Testis (tissue), 3 donors: ENCODE measurements around the gene TSPAN11. TPM values are rescaled to one million over a fixed set of nuclear protein-coding genes. Genes with fewer than 3 reads are reported as not detected.
"Not testable (repeated sequence)": the region's sequence is repeated elsewhere in the genome, so short reads cannot be mapped to it uniquely, and the experiment has no call there.

ENCODE experiments used
- DNase-seq: peaks from one replicate; pipeline ENCODE4 v3.0.0-alpha.2; 2019
- H3K27ac ChIP-seq, 2 donors: fragments of 200-600 bp; sonication (generic); one replicate each; pipeline ENCODE4 v1.5.1; 2019
- H3K27me3 ChIP-seq: fragments of 200-600 bp; sonication (generic); one replicate; pipeline ENCODE4 v1.5.1; 2019
- H3K36me3 ChIP-seq: fragments of 200-600 bp; sonication (generic); one replicate; pipeline ENCODE4 v1.5.1; 2017; ENCODE audit warnings: low read depth; ENCODE audit errors: missing control alignments
- H3K4me1 ChIP-seq: fragments of 200-600 bp; sonication (generic); one replicate; pipeline ENCODE4 v1.5.1; 2019
- H3K4me3 ChIP-seq, 2 donors: fragments of 200-600 bp; sonication (generic); one replicate each; pipeline ENCODE4 v1.5.1; 2017 to 2019
- H3K9me3 ChIP-seq: fragments of 200-600 bp; sonication (generic); one replicate; pipeline ENCODE4 v1.5.1; 2017
- POLR2A ChIP-seq: fragments of 450-650 bp; IDR thresholded peaks from one replicate; pipeline ENCODE4 v1.6.1; 2017; ENCODE audit warnings: antibody characterized with exemption, mild to moderate bottlenecking, moderate library complexity
- WGBS, 2 donors: methylation state at CpG; one replicate each; pipeline ENCODE4 v1.1.5; 2018; 5-methylcytosine and 5-hydroxymethylcytosine counted together
- intact Hi-C: fragments of 100-400 bp; cut with DNase I; formaldehyde crosslinking; loops from one replicate; pipeline ENCODE4 v1.15.1; 2023; ENCODE audit warnings: low total_unique reads
- polyA plus RNA-seq: library from polyadenylated mRNA; stranded (reverse); fragments of 350-450 nt; fragmentation: Illumina TruSeq; extraction: RNeasy Lipid Tissue Mini Kit (QIAGEN cat#74804); gene quantifications from one replicate; pipeline ENCODE4 v1.2.3, GENCODE V29; 2014; ENCODE audit warnings: low read depth, low replicate concordance; ENCODE audit not compliant: insufficient read depth
- total RNA-seq, 2 donors: library from RNA; depleted of rRNA; stranded (reverse); fragments of >200 nt; gene quantifications; one replicate each; pipeline ENCODE4 v1.2.3, GENCODE V29; 2016
- TF ChIP-seq, protein P1 (sequence below), 3 experiments: fragments of 450-650 bp in 2 of 3; fragments of 200-600 bp in 1 of 3; sonication (generic) in 1 of 3; IDR thresholded peaks; one replicate each; pipeline ENCODE4 v1.5.1; 2016 to 2019; ENCODE audit warnings: antibody characterized with exemption in 3 of 3, mild to moderate bottlenecking in 2 of 3, moderate library complexity in 1 of 3

TSPAN11 gene
- total and polyA plus RNA-seq, 3 donors from 2014 or later: 2.4 to 2.7 (median 2.7) TPM

DNA sequence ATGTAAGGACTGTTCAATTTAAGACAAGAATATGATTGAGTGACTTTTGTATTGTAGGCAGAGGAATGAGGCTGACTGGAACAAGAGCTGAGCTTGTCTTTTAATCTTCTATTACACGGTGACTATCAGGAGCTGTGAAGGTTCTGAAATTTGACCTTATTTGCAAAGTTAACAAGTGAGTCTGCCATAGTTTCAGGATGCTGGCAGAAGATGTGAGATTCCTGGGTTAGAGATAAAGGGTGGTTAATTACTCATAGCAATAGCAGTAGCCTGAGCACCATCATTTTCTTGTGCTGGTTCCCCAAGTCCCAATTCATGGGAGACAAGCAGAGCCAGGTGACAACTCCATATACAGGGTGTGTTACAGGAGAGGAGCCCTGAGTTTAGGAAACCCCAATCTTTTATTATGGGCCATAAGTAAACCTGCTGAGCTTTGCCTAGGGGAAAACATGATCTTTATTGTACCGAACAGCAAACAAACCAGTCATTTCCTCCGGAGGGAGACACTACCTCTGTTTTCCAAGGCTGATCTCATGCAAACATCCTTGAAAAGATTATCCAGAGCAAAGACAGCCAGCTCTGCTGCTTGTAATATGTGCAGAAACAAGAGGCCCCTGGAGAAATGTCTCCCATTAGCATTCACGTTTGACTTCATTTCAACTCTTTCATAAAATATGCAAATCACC lies 95.4 kb downstream of the TSPAN11 start:
- Histone ChIP-seq H3K4me3 (no peak overlapping the region), H3K27me3 (no peaks in the 10 kb centered on the region), H3K27ac (no peak overlapping the region), H3K36me3 (no peaks in the 10 kb centered on the region), H3K4me1 (no peaks in the 10 kb centered on the region), H3K9me3 (no peaks in the 10 kb centered on the region)
- intact Hi-C loops: no loop called here
- DNase-seq: no peak
- 55 to 56% methylated on average over 4 of the region's 4 CpGs for WGBS, 2 donors
- TF ChIP-seq, protein P1, sequence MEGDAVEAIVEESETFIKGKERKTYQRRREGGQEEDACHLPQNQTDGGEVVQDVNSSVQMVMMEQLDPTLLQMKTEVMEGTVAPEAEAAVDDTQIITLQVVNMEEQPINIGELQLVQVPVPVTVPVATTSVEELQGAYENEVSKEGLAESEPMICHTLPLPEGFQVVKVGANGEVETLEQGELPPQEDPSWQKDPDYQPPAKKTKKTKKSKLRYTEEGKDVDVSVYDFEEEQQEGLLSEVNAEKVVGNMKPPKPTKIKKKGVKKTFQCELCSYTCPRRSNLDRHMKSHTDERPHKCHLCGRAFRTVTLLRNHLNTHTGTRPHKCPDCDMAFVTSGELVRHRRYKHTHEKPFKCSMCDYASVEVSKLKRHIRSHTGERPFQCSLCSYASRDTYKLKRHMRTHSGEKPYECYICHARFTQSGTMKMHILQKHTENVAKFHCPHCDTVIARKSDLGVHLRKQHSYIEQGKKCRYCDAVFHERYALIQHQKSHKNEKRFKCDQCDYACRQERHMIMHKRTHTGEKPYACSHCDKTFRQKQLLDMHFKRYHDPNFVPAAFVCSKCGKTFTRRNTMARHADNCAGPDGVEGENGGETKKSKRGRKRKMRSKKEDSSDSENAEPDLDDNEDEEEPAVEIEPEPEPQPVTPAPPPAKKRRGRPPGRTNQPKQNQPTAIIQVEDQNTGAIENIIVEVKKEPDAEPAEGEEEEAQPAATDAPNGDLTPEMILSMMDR (IDR thresholded peaks at IDR 0.05): no peak
- TF ChIP-seq POLR2A: no peak

DNA sequence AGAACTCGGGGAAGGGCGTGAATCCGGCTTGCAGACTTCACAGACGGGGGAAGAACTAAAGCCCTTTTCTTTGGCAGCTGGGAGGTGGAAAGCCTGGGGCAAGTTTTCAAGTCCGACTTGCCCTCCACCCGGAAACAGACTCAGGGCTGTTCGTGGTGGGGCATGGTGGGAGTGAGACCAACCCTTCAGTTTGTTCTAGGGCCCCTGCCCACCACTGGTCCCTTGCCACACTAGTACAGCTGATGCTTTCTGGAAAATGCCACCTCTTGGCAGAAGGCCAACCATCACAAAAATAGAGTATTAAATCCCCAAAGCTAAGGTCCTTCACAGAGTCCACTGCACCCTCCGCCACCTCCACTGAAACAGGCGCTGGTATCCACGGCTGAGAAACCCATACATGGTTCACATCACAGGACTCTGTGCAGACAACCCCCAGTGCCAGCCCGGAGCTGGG lies 96.8 kb downstream of the TSPAN11 start:
- WGBS, 2 donors: 63 to 82% methylated on average over 11 of the region's 11 CpGs
- Histone ChIP-seq H3K4me3 (no peak overlapping the region), H3K4me1 (no peaks in the 10 kb centered on the region), H3K27ac (no peak overlapping the region), H3K36me3 (no peaks in the 10 kb centered on the region), H3K27me3 (no peaks in the 10 kb centered on the region), H3K9me3 (no peaks in the 10 kb centered on the region)
- no peak for TF ChIP-seq POLR2A
- intact Hi-C loops: no loop called here
- no peak for DNase-seq

DNA sequence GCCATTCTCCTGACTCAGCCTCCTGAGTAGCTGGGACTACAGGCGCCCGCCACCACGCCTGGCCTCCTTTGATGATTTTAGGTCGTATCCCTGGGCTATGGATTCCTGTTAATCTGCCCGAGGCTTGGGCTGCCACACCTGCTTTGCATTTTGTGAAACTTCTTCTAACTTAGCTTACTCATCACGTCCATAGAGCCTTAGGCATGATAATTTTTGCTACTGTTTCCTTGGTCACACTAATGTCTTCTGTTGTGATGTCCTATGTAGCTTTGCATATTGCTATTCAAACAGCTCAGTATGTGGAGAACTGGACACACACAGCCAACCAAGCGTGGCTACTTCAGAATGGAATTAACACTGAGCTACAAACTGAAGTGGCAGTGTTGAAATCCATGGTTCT lies 99.7 kb downstream of the TSPAN11 start:
- Histone ChIP-seq H3K36me3 (no peaks in the 10 kb centered on the region), H3K27ac (no peak overlapping the region), H3K4me3 (no peak overlapping the region), H3K4me1 (peaks cover 10% of the 10 kb centered on the region), H3K9me3 (no peaks in the 10 kb centered on the region), H3K27me3 (no peaks in the 10 kb centered on the region)
- intact Hi-C loops: no loop called here
- TF ChIP-seq, protein P1 (IDR thresholded peaks at IDR 0.05): no peak
- TF ChIP-seq POLR2A: no peak
- no peak for DNase-seq
- WGBS, 2 donors: 96 to 97% methylated on average over 7 of the region's 7 CpGs

DNA sequence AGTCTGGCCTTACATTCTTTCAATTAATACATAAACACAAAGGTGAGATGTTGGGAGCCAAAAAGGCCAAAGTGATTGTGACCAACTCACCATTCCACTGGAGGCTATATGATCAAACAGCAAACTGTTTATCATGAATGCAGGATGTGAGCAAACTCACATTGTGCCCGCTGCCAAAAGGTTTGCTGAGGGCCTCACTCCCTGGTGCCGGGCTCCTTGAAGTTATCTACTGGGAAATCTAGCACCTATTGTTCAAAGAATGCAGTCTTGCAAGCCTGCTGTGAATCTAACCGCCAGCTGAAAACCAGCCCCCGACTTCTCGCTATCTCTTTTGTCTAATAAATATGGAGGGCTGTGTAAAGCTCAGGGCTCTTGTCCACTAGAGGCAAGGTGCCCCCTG lies 100.5 kb downstream of the TSPAN11 start:
- H3K27me3 ChIP-seq, H3K9me3 ChIP-seq, DNase-seq, H3K27ac ChIP-seq, intact Hi-C loops, H3K4me3 ChIP-seq, H3K36me3 ChIP-seq: not testable (repeated sequence)
- 96 to 97% methylated on average over 5 of the region's 5 CpGs for WGBS, 2 donors
- peaks cover 14% of the 10 kb centered on the region for H3K4me1 ChIP-seq

DNA sequence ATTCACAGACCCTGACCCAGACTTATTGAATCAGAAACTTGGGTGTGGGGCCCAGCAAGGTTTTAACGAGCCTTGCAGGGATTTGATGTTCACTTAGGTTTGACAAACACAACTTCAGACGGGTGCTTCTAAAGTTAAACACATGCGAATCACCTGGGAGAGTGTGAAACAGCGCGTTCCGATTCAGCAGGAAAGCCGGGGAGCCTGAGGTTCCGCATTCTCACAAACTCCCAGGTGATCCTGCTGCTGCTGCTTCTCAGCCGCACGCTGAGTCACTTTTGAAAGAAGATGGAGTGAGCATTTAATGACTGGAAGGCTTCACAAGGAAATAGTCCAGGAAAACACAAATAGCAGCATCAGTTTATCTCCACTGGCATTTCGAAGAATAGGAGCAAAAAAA lies 102.9 kb downstream of the TSPAN11 start:
- no peak for TF ChIP-seq POLR2A
- TF ChIP-seq, protein P1 (IDR thresholded peaks at IDR 0.05): no peak
- Histone ChIP-seq H3K9me3 (no peaks in the 10 kb centered on the region), H3K27ac (no peak overlapping the region), H3K4me3 (no peak overlapping the region), H3K4me1 (peaks cover 27% of the 10 kb centered on the region), H3K36me3 (no peaks in the 10 kb centered on the region), H3K27me3 (no peaks in the 10 kb centered on the region)
- intact Hi-C loops: no loop called here
- 63 to 86% methylated on average over 11 of the region's 11 CpGs for WGBS, 2 donors
- DNase-seq: no peak
